Activated T-helper 1 cell treated with anti-CD3 and anti-CD28 coated beads, Interleukin-12 subunit alpha, Interleukin-12 subunit beta, Interleukin-2, Interleukin-4 antibody, amounts not matched to agents 30 ng/mL and 10 ng/mL and 1 ng/mL, durations not matched to agents 14 hours and 24 hours and 36 hours (primary cell): ENCODE data around the gene CYP4F11. TPM values are rescaled to one million over a fixed set of nuclear protein-coding genes. Genes with fewer than 3 reads are reported as not detected.
A peak's percentile ranks its signal among the peaks of the same experiment; 100 is the strongest.
"Not testable (repeated sequence)": the region's sequence is repeated elsewhere in the genome, so short reads cannot be mapped to it uniquely, and the experiment has no call there.

Experiments used
- DNase-seq: peaks from one replicate; pipeline ENCODE4 v3.0.0; 2021; ENCODE audit warnings: low spot score
- H3K27ac Mint-ChIP-seq: one replicate; pipeline ENCODE4 v1.8.0; 2021; ENCODE audit warnings: mild to moderate bottlenecking, mixed read lengths
- H3K27me3 Mint-ChIP-seq: one replicate; pipeline ENCODE4 v1.8.0; 2022; ENCODE audit warnings: mild to moderate bottlenecking, moderate library complexity, mixed read lengths; ENCODE audit not compliant: insufficient read depth
- H3K36me3 Mint-ChIP-seq: one replicate; pipeline ENCODE4 v1.8.0; 2021; ENCODE audit warnings: low read depth, mixed read lengths
- H3K4me1 Mint-ChIP-seq: one replicate; pipeline ENCODE4 v1.8.0; 2021; ENCODE audit warnings: low read depth, mixed read lengths
- H3K4me3 Mint-ChIP-seq: one replicate; pipeline ENCODE4 v1.8.0; 2021; ENCODE audit warnings: mild to moderate bottlenecking, moderate library complexity, mixed read lengths
- H3K9me3 Mint-ChIP-seq: one replicate; pipeline ENCODE4 v1.8.0; 2021; ENCODE audit warnings: mixed read lengths
- intact Hi-C: fragments of 100-400 bp; cut with micrococcal nuclease; formaldehyde crosslinking; loops from one replicate; pipeline ENCODE4 v1.15.1; 2024
- total RNA-seq: library from RNA; stranded (reverse); gene quantifications from 2 replicates; pipeline ENCODE4 v1.2.3, GENCODE V29; 2022

CYP4F11 gene
- total RNA-seq, 1 donor from 2014 or later, result not detected

GRCh38 chr19:15891434-15891833 lies 42.9 kb downstream of the CYP4F11 start:
- Mint-ChIP-seq H3K4me1 (no peaks in the 10 kb centered on the region), H3K4me3 (no peak overlapping the region), H3K36me3 (no peaks in the 10 kb centered on the region), H3K9me3 (no peaks in the 10 kb centered on the region), H3K27me3 (no peaks in the 10 kb centered on the region), H3K27ac (no peak overlapping the region)
- intact Hi-C loops, result no loop called here
- DNase-seq, result no peak

GRCh38 chr19:15889339-15889738 lies 45.0 kb downstream of the CYP4F11 start:
- H3K27ac Mint-ChIP-seq, DNase-seq, intact Hi-C loops, H3K9me3 Mint-ChIP-seq, H3K4me1 Mint-ChIP-seq, H3K4me3 Mint-ChIP-seq, H3K27me3 Mint-ChIP-seq, H3K36me3 Mint-ChIP-seq: not testable (repeated sequence)

- Mint-ChIP-seq H3K4me1 (no peaks in the 10 kb centered on the region), H3K27me3 (peaks cover 6% of the 10 kb centered on the region), H3K27ac (no peak overlapping the region), H3K4me3 (no peak overlapping the region), H3K36me3 (no peaks in the 10 kb centered on the region), H3K9me3 (no peaks in the 10 kb centered on the region)
- DNase-seq, result no peak
- intact Hi-C loops, result no loop called here
Observed at GRCh38 chr19:15885919-15886318, 48.4 kb downstream of the CYP4F11 start.

GRCh38 chr19:15885167-15885566 lies 49.2 kb downstream of the CYP4F11 start:
- Mint-ChIP-seq H3K4me1 (no peaks in the 10 kb centered on the region), H3K27ac (no peak overlapping the region), H3K36me3 (no peaks in the 10 kb centered on the region), H3K4me3 (no peak overlapping the region), H3K27me3 (peaks cover 6% of the 10 kb centered on the region), H3K9me3 (no peaks in the 10 kb centered on the region)
- intact Hi-C loops, result no loop called here
- no peak for DNase-seq

GRCh38 chr19:15883329-15883728 lies 51.0 kb downstream of the CYP4F11 start:
- H3K27me3 Mint-ChIP-seq, H3K9me3 Mint-ChIP-seq, H3K27ac Mint-ChIP-seq, H3K4me1 Mint-ChIP-seq, DNase-seq, intact Hi-C loops, H3K36me3 Mint-ChIP-seq, H3K4me3 Mint-ChIP-seq: not testable (repeated sequence)

GRCh38 chr19:15874821-15875474 lies 59.4 kb downstream of the CYP4F11 start:
- no peak for DNase-seq
- Mint-ChIP-seq H3K4me1 (no peaks in the 10 kb centered on the region), H3K27ac (no peak overlapping the region), H3K27me3 (peaks cover 5% of the 10 kb centered on the region), H3K9me3 (no peaks in the 10 kb centered on the region), H3K36me3 (no peaks in the 10 kb centered on the region), H3K4me3 (no peak overlapping the region)
- intact Hi-C loops, result no loop called here

- H3K9me3 Mint-ChIP-seq, H3K27me3 Mint-ChIP-seq, H3K4me3 Mint-ChIP-seq, intact Hi-C loops, H3K27ac Mint-ChIP-seq, DNase-seq, H3K36me3 Mint-ChIP-seq, H3K4me1 Mint-ChIP-seq: not testable (repeated sequence)
Observed at GRCh38 chr19:15873771-15874170, 60.6 kb downstream of the CYP4F11 start.

GRCh38 chr19:15871570-15871969 lies 62.8 kb downstream of the CYP4F11 start:
- Mint-ChIP-seq H3K27ac (no peak overlapping the region), H3K27me3 (peaks cover 3% of the 10 kb centered on the region), H3K9me3 (no peaks in the 10 kb centered on the region), H3K4me1 (no peaks in the 10 kb centered on the region), H3K36me3 (no peaks in the 10 kb centered on the region), H3K4me3 (peak overlapping the region; percentile 22)
- intact Hi-C loops, result no loop called here
- no peak for DNase-seq

GRCh38 chr19:15869873-15870272 lies 64.5 kb downstream of the CYP4F11 start:
- intact Hi-C loops, result loop anchor here (1.0 kb wide), 1 partner anchor 241 kb away; no protein-coding TSS in a partner anchor
- Mint-ChIP-seq H3K4me3 (no peak overlapping the region), H3K4me1 (no peaks in the 10 kb centered on the region), H3K27ac (no peak overlapping the region), H3K27me3 (peaks cover 3% of the 10 kb centered on the region), H3K9me3 (no peaks in the 10 kb centered on the region), H3K36me3 (no peaks in the 10 kb centered on the region)
- DNase-seq, result no peak

GRCh38 chr19:15869109-15869555 lies 65.2 kb downstream of the CYP4F11 start:
- no peaks in the 10 kb centered on the region for H3K9me3 Mint-ChIP-seq
- no peaks in the 10 kb centered on the region for H3K4me1 Mint-ChIP-seq
- no peak for DNase-seq
- intact Hi-C loops, result loop anchor here (1.0 kb wide), 1 partner anchor 240 kb away; no protein-coding TSS in a partner anchor
- peaks cover 3% of the 10 kb centered on the region for H3K27me3 Mint-ChIP-seq
- H3K27ac Mint-ChIP-seq, result no peak overlapping the region
- no peaks in the 10 kb centered on the region for H3K36me3 Mint-ChIP-seq
- no peak overlapping the region for H3K4me3 Mint-ChIP-seq

GRCh38 chr19:15866636-15867035 lies 67.7 kb downstream of the CYP4F11 start:
- Mint-ChIP-seq H3K4me3 (no peak overlapping the region), H3K4me1 (no peaks in the 10 kb centered on the region), H3K36me3 (no peaks in the 10 kb centered on the region), H3K27ac (no peak overlapping the region), H3K9me3 (no peaks in the 10 kb centered on the region), H3K27me3 (peaks cover 5% of the 10 kb centered on the region)
- no peak for DNase-seq
- intact Hi-C loops, result no loop called here

- Mint-ChIP-seq H3K9me3 (no peaks in the 10 kb centered on the region), H3K4me3 (no peak overlapping the region), H3K36me3 (no peaks in the 10 kb centered on the region), H3K4me1 (no peaks in the 10 kb centered on the region), H3K27me3 (peaks cover 5% of the 10 kb centered on the region), H3K27ac (no peak overlapping the region)
- intact Hi-C loops, result no loop called here
- DNase-seq, result no peak
Observed at GRCh38 chr19:15864824-15865223, 69.5 kb downstream of the CYP4F11 start.

GRCh38 chr19:15863272-15863671 lies 71.1 kb downstream of the CYP4F11 start:
- Mint-ChIP-seq H3K4me3 (no peak overlapping the region), H3K9me3 (no peaks in the 10 kb centered on the region), H3K27ac (no peak overlapping the region), H3K36me3 (no peaks in the 10 kb centered on the region), H3K4me1 (no peaks in the 10 kb centered on the region), H3K27me3 (peaks cover 2% of the 10 kb centered on the region)
- DNase-seq, result no peak
- intact Hi-C loops, result no loop called here

- intact Hi-C loops, result no loop called here
- Mint-ChIP-seq H3K4me1 (no peaks in the 10 kb centered on the region), H3K27me3 (peaks cover 2% of the 10 kb centered on the region), H3K4me3 (no peak overlapping the region), H3K27ac (no peak overlapping the region), H3K9me3 (no peaks in the 10 kb centered on the region), H3K36me3 (no peaks in the 10 kb centered on the region)
- no peak for DNase-seq
Observed at GRCh38 chr19:15862444-15862843, 71.9 kb downstream of the CYP4F11 start.
